Stomach (tissue), 4 donors: ENCODE data around the gene PCDHGB4.

ENCODE experiments used
- EP300 ChIP-seq: sonication (generic); formaldehyde crosslinking; IDR thresholded peaks from one replicate; pipeline ENCODE4 v1.6.1; 2017; ENCODE audit warnings: antibody characterized with exemption
- POLR2AphosphoS5 ChIP-seq, 3 donors: sonication (generic); formaldehyde crosslinking; IDR thresholded peaks; one replicate each; pipeline ENCODE4 v1.6.1; 2016; ENCODE audit warnings: antibody characterized with exemption in 3 of 3
- TF ChIP-seq, protein P1 (sequence below), 7 experiments: fragments of 450-650 bp in 4 of 7; fragments of 200-600 bp in 3 of 7; sonication (generic) in 3 of 7; IDR thresholded peaks; one replicate each; pipeline ENCODE4 v1.5.1; 2016 to 2019; ENCODE audit warnings: antibody characterized with exemption in 7 of 7, control low read depth in 2 of 7, mild to moderate bottlenecking in 1 of 7

GRCh38 chr5:141338538-141339306 lies 48.8 kb upstream of the PCDHGB4 start, which contains the start of gene PCDHGA2:
- TF ChIP-seq, protein P1, sequence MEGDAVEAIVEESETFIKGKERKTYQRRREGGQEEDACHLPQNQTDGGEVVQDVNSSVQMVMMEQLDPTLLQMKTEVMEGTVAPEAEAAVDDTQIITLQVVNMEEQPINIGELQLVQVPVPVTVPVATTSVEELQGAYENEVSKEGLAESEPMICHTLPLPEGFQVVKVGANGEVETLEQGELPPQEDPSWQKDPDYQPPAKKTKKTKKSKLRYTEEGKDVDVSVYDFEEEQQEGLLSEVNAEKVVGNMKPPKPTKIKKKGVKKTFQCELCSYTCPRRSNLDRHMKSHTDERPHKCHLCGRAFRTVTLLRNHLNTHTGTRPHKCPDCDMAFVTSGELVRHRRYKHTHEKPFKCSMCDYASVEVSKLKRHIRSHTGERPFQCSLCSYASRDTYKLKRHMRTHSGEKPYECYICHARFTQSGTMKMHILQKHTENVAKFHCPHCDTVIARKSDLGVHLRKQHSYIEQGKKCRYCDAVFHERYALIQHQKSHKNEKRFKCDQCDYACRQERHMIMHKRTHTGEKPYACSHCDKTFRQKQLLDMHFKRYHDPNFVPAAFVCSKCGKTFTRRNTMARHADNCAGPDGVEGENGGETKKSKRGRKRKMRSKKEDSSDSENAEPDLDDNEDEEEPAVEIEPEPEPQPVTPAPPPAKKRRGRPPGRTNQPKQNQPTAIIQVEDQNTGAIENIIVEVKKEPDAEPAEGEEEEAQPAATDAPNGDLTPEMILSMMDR (IDR thresholded peaks at IDR 0.05) = no peak
- TF ChIP-seq POLR2AphosphoS5 (IDR thresholded peaks at IDR 0.05) (no peak), EP300 (no peak)
